Stimulated activated CD4-positive, alpha-beta T cell treated with anti-CD3 and anti-CD28 coated beads, Interleukin-15, amount 100 ng/mL, for 48 hours (primary cell): ENCODE results near the gene PPP2R5B.
"Not testable (repeated sequence)": the region's sequence is repeated elsewhere in the genome, so short reads cannot be mapped to it uniquely, and the experiment has no call there.

ENCODE experiments used
- DNase-seq, 2 donors: peaks; one replicate each; pipeline ENCODE4 v3.0.0-alpha.2; 2020; ENCODE audit warnings: low read depth in 2 of 2

Gene PPP2R5B

DNA sequence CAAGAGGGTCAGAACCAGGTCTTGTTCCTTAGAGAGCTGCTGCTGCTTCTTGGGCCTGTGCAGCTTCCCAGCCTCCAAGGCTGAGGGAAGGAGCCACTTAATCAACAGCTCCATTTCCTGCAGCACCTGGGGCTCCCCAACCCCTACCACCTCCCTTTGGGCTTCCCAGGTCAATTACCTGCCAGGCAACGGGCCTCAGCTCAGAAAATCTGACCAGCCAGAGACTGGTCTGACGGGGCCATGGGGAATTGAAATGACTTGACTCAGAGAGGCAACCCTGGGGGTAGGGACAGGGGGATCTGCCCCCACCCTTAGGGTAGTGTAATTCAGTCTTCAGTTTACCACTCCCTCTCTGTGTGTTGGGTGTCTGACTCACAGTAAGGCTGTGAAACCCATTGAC is 52.2 kb downstream of the PPP2R5B start:
- DNase-seq: no peak

DNA sequence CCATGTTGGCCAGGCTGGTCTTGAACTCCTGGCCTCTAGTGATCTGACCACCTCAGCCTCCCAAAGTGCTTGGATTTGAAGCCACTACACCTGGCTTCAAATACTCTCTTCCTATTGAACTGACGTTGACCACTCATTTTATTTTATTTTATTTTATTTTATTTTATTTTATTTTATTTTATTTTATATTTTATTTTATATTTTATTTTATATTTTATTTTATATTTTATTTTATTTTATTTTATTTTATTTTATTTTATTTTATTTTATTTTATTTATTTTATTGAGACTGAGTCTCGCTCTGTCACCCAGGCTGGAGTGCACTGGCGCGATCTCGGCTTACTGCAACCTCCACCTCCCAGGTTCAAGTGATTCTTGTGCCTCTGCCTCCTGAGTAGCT is 58.9 kb downstream of the PPP2R5B start:
- not testable (repeated sequence) for DNase-seq
